Measurements from ENCODE around the gene USH1C.

DNA sequence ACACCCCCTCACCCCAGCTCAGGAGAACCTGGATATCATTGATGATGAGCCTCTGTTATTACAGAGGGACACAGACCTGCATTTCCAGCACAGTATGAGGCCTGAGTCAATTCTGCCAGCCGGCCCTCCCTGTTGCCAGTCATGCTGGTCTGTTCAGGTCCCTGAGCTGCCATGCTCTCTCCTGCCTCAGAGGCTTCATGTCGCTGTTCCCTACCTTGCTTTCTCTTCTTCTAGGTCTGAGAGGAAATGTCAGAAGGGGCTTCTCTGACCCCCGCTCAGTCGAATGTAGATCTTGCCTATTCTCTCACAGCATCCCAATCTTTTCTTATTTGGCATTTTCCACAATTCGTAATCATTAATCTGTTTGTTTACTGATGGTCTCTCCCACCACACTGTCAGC, 45.7 kb downstream of the USH1C start:
- no peak for TF ChIP-seq EZH2 (IDR thresholded peaks at IDR 0.05; ENCODE audit: insufficient read depth, poor library complexity, severe bottlenecking)
- no peak for TF ChIP-seq EZH2phosphoT487 (IDR thresholded peaks at IDR 0.05; ENCODE audit: insufficient read depth, low read depth)
